Choroid plexus epithelial cell (primary cell): ENCODE data around the gene CES2.
A peak's percentile ranks its signal among the peaks of the same experiment; 100 is the strongest.

Source experiments
- DNase-seq: peaks from one replicate; pipeline ENCODE4 v3.0.0-alpha.2; 2010; ENCODE audit warnings: low read depth
- H3K4me3 ChIP-seq: 2 replicates; pipeline ENCODE4 v1.5.1; 2011; ENCODE audit warnings: low read depth, mild to moderate bottlenecking, control low read depth, low read length, moderate library complexity
- CTCF ChIP-seq: conservative IDR thresholded peaks from 2 replicates; pipeline ENCODE4 v1.5.1; 2011; ENCODE audit warnings: low read depth, mild to moderate bottlenecking, control low read depth, inconsistent platforms, low read length, moderate library complexity

The CES2 gene

GRCh38 chr16:66923866-66924265 is 11.4 kb upstream of the CES2 start:
- no peak for DNase-seq
- H3K4me3 ChIP-seq: no peak overlapping the region
- TF ChIP-seq CTCF: no peak

- peak overlapping the region; percentile 48 for H3K4me3 ChIP-seq
- no peak for DNase-seq
These were observed 10.6 kb upstream of the CES2 start for GRCh38 chr16:66924527-66925321.

GRCh38 chr16:66925322-66925840 is 9.9 kb upstream of the CES2 start, which contains the start of gene RRAD:
Gene RRAD (minus strand): TSS chr16:66925535. CDS start chr16:66925179, 356 bp downstream.
- TF ChIP-seq CTCF: no peak
- peak; percentile 46 for DNase-seq
- peak within 1 kb of the TSS; percentile 48 for H3K4me3 ChIP-seq

More at GRCh38 chr16:66924527-66925321, 10.6 kb upstream of the CES2 start:
- no peak for TF ChIP-seq CTCF

GRCh38 chr16:66926171-66926947 is 9.0 kb upstream of the CES2 start:
- H3K4me3 ChIP-seq: no peak overlapping the region
- no peak for DNase-seq
- no peak for TF ChIP-seq CTCF

- DNase-seq: peak; percentile 92
- no peak for TF ChIP-seq CTCF
- H3K4me3 ChIP-seq: no peak overlapping the region
These were observed 8.3 kb upstream of the CES2 start for GRCh38 chr16:66926961-66927436.

GRCh38 chr16:66927918-66928649 is 7.2 kb upstream of the CES2 start:
- no peak for DNase-seq
- no peak overlapping the region for H3K4me3 ChIP-seq
- no peak for TF ChIP-seq CTCF
